HepG2 (cell line): ENCODE measurements around the gene HMGCLL1. TPM values are rescaled to one million over a fixed set of nuclear protein-coding genes. Genes with fewer than 3 reads are reported as not detected.

Experiments used
- ATAC-seq: fragments of 200-7000 bp; cut with Tn5 transposase; 3 replicates; pipeline ENCODE4 v1.9.1; 2020; ENCODE audit warnings: mild to moderate bottlenecking, moderate library complexity
- BruUV-seq: library from RNA; stranded (reverse); fragments of 400-500 nt; replicated peaks from 2 replicates; lab custom pipeline; 2021; lab: Mats Ljungman, UMichigan
- CTCF ChIA-PET: fragments of 300-600 bp; formaldehyde crosslinking; extraction: SDS; loops from one replicate; lab custom pipeline; 2021; ENCODE audit warnings: low total read pairs, inconsistent platforms, low intra/inter-chr PET ratio; lab: Yijun Ruan, JAX
- POLR2A ChIA-PET: fragments of 350-600 bp; sonication (Branson Sonifier 250); formaldehyde crosslinking; loops from one replicate; lab custom pipeline; 2020; ENCODE audit warnings: antibody characterized with exemption, inconsistent platforms; lab: Yijun Ruan, JAX
- DNase-seq: peaks from one replicate; pipeline ENCODE4 v3.0.0-alpha.2; 2015; ENCODE audit warnings: low spot score
- FAIRE-seq: peaks from 3 replicates; lab custom pipeline; 2011; peaks lifted over from hg19 to GRCh38; lab: Jason Lieb, UNC
- H2AFZ ChIP-seq: one replicate; pipeline ENCODE4 v1.6.1; 2011; ENCODE audit warnings: low read length, inconsistent platforms
- H3K27ac ChIP-seq: fragments of 300-600 bp; 3 replicates; pipeline ENCODE4 v1.8.0; 2011; ENCODE audit warnings: mixed run types, mild to moderate bottlenecking, mixed read lengths, low read length, inconsistent platforms; ENCODE audit not compliant: insufficient read depth; ENCODE audit errors: extremely low read length
- H3K27me3 ChIP-seq, 2 experiments: fragments of 200-600 bp in 1 of 2; 2 replicates in 1 of 2; 3 replicates in 1 of 2; pipeline versions ENCODE4 v1.6.0 to v1.8.0; 2011; ENCODE audit warnings: low read length in 2 of 2, mild to moderate bottlenecking in 2 of 2, moderate library complexity in 2 of 2, inconsistent platforms in 1 of 2; ENCODE audit not compliant: insufficient read depth in 2 of 2, control insufficient read depth in 1 of 2
- H3K36me3 ChIP-seq, 2 experiments: fragments of 200-600 bp in 1 of 2; replicated peaks in 1 of 2; 2 replicates in 1 of 2; 3 replicates in 1 of 2; pipeline versions ENCODE4 v1.5.1 to v1.8.0; 2011; ENCODE audit warnings: low read length in 2 of 2, inconsistent platforms in 1 of 2; ENCODE audit not compliant: insufficient read depth in 2 of 2, control insufficient read depth in 1 of 2
- H3K4me1 ChIP-seq: 2 replicates; pipeline ENCODE4 v1.5.1; 2012; ENCODE audit warnings: low read length, inconsistent platforms; ENCODE audit not compliant: insufficient read depth
- H3K4me2 ChIP-seq: 2 replicates; pipeline ENCODE4 v1.6.0; 2011; ENCODE audit warnings: low read depth, low read length, inconsistent platforms
- H3K4me3 ChIP-seq, 3 experiments: fragments of 200-600 bp in 1 of 3; sonication (generic), shearing (Covaris generic) in 1 of 3; replicated peaks in 1 of 3; 2 replicates each; pipeline ENCODE4 v1.5.1; 2011 to 2016; ENCODE audit warnings: low read length in 3 of 3, inconsistent platforms in 2 of 3, low read depth in 2 of 3, mild to moderate bottlenecking in 2 of 3, control low read depth in 1 of 3, mixed read lengths in 1 of 3; ENCODE audit not compliant: insufficient read depth in 1 of 3
- H3K79me2 ChIP-seq: one replicate; pipeline ENCODE4 v1.6.1; 2011; ENCODE audit warnings: low read length, inconsistent platforms; ENCODE audit not compliant: insufficient read depth
- H3K9ac ChIP-seq: 2 replicates; pipeline ENCODE4 v1.6.0; 2011; ENCODE audit warnings: mild to moderate bottlenecking, low read depth, low read length, inconsistent platforms; ENCODE audit not compliant: insufficient read depth
- H3K9me3 ChIP-seq: 2 replicates; pipeline ENCODE4 v1.5.1; 2012; ENCODE audit warnings: mild to moderate bottlenecking, low read length
- H4K20me1 ChIP-seq: 2 replicates; pipeline ENCODE4 v1.6.0; 2011; ENCODE audit warnings: inconsistent platforms, mild to moderate bottlenecking, low read length, moderate library complexity; ENCODE audit not compliant: insufficient read depth
- GABPB1 ChIP-seq: IDR thresholded peaks from 2 replicates; pipeline ENCODE4 v1.6.1; 2016; ENCODE audit warnings: mild to moderate bottlenecking, missing genetic modification reagents, moderate library complexity, missing compliant biosample characterization
- HINFP ChIP-seq: sonication (generic); formaldehyde crosslinking; IDR thresholded peaks from 2 replicates; pipeline ENCODE4 v1.4.0; 2020; ENCODE audit warnings: low read depth, mild to moderate bottlenecking, missing genetic modification reagents
- MAFF ChIP-seq: IDR thresholded peaks from 2 replicates; pipeline ENCODE4 v1.6.1; 2011; ENCODE audit warnings: low read depth, low read length, improper control_type of control experiment
- MAFK ChIP-seq, 2 experiments: IDR thresholded peaks in 1 of 2; conservative IDR thresholded peaks in 1 of 2; 2 replicates each; pipeline ENCODE4 v1.6.1; 2011; ENCODE audit warnings: improper control_type of control experiment in 2 of 2, low read length in 2 of 2
- NR1H2 ChIP-seq: sonication (generic); formaldehyde crosslinking; IDR thresholded peaks from 2 replicates; pipeline ENCODE4 v1.8.1; 2022; ENCODE audit warnings: low read depth, missing genetic modification reagents, borderline replicate concordance
- TBX2 ChIP-seq: sonication (generic); formaldehyde crosslinking; IDR thresholded peaks from 2 replicates; pipeline ENCODE4 v1.5.0; 2020; ENCODE audit warnings: missing genetic modification reagents, mild to moderate bottlenecking, borderline replicate concordance
- TRIM24 ChIP-seq: sonication (generic); formaldehyde crosslinking; IDR thresholded peaks from 2 replicates; pipeline ENCODE4 v1.8.0; 2022; ENCODE audit warnings: mild to moderate bottlenecking, missing genetic modification reagents
- USF2 ChIP-seq, 2 experiments: sonication (generic) in 1 of 2; formaldehyde crosslinking in 1 of 2; IDR thresholded peaks; 2 replicates each; pipeline versions ENCODE4 v1.5.1 to v1.6.1; 2011 to 2020; ENCODE audit warnings: borderline replicate concordance in 1 of 2, low read depth in 1 of 2, low read length in 1 of 2, mild to moderate bottlenecking in 1 of 2, missing genetic modification reagents in 1 of 2, moderate library complexity in 1 of 2
- ZFP36L1 ChIP-seq: sonication (generic); formaldehyde crosslinking; IDR thresholded peaks from 2 replicates; pipeline ENCODE4 v1.8.0; 2022; ENCODE audit warnings: mild to moderate bottlenecking, missing genetic modification reagents, moderate library complexity
- ZMYM3 ChIP-seq: sonication (generic); formaldehyde crosslinking; IDR thresholded peaks from 2 replicates; pipeline ENCODE4 v1.5.1; 2020; ENCODE audit warnings: mild to moderate bottlenecking, missing genetic modification reagents
- ZNF20 ChIP-seq: sonication (generic); formaldehyde crosslinking; IDR thresholded peaks from 2 replicates; pipeline ENCODE4 v1.4.0; 2020; ENCODE audit warnings: mild to moderate bottlenecking, moderate library complexity, missing genetic modification reagents
- ZNF577 ChIP-seq: sonication (generic); formaldehyde crosslinking; IDR thresholded peaks from 2 replicates; pipeline ENCODE4 v1.4.0; 2020; ENCODE audit warnings: mild to moderate bottlenecking, low read depth, missing genetic modification reagents, borderline replicate concordance
- ZNF670 ChIP-seq: sonication (generic); formaldehyde crosslinking; IDR thresholded peaks from 2 replicates; pipeline ENCODE4 v1.8.0; 2022; ENCODE audit warnings: mild to moderate bottlenecking, missing genetic modification reagents, borderline replicate concordance
- ZNF678 ChIP-seq: sonication (generic); formaldehyde crosslinking; IDR thresholded peaks from 2 replicates; pipeline ENCODE4 v1.4.0; 2020; ENCODE audit warnings: mild to moderate bottlenecking, missing genetic modification reagents
- WGBS: methylation state at CpG from one replicate; pipeline ENCODE4 v1.1.6; 2017; ENCODE audit warnings: low lambda C conversion rate; 5-methylcytosine and 5-hydroxymethylcytosine counted together
- in situ Hi-C: cut with HindIII; loops from 2 replicates; pipeline ENCODE4 v1.10.0; 2017; ENCODE audit warnings: low pct_unique_long_range_greater_than_20kb; ENCODE audit not compliant: extremely low pct_ligation_motif_present
- intact Hi-C: fragments of 100-400 bp; cut with micrococcal nuclease; formaldehyde crosslinking; loops from one replicate; pipeline ENCODE4 v1.10.0; 2022; ENCODE audit not compliant: unreplicated experiment
- polyA plus RNA-seq, 8 experiments: library from polyadenylated mRNA; depleted of rRNA in 3 of 8; stranded (reverse) in 7 of 8; unstranded in 1 of 8; fragments of >200 nt; fragmentation: Illumina TruSeq in 4 of 8; extraction: Trizol in 4 of 8; gene quantifications; 2 replicates each; pipeline versions ENCODE4 v1.2.1 to v1.2.3, GENCODE V29; 2011 to 2016; ENCODE audit warnings: low read depth in 4 of 8, missing spikeins in 1 of 8, mixed read lengths in 1 of 8; ENCODE audit not compliant: insufficient read depth in 1 of 8
- total RNA-seq, 5 experiments: library from RNA; depleted of rRNA; stranded (reverse); fragments of >200 nt; fragmentation: Illumina TruSeq; extraction: Trizol; gene quantifications; 2 replicates each; pipeline ENCODE4 v1.2.3, GENCODE V29; 2016; ENCODE audit warnings: low read depth in 1 of 5

The HMGCLL1 gene
- total and polyA plus RNA-seq, 2 of the 13 experiments (the other 11 are each of a cell fraction or from before 2014, with no cell fraction given): not detected

- FAIRE-seq: no peak
- H3K27me3 ChIP-seq: no peaks in the 10 kb centered on the region
- H4K20me1 ChIP-seq: no peaks in the 10 kb centered on the region
- no peaks in the 10 kb centered on the region for H3K4me1 ChIP-seq
- no peak overlapping the region for H2AFZ ChIP-seq
- 5% methylated on average over 5 of the region's 5 CpGs for WGBS
- no TSS peak for BruUV-seq
- ChIA-PET POLR2A (no interaction called here), CTCF (no interaction called here)
- no peak overlapping the region for H3K27ac ChIP-seq
- no peak for DNase-seq
- H3K36me3 ChIP-seq: no peaks in the 10 kb centered on the region
- no peak overlapping the region for H3K9ac ChIP-seq
- no peaks in the 10 kb centered on the region for H3K9me3 ChIP-seq
- no peak for TF ChIP-seq USF2 (IDR thresholded peaks at IDR 0.05; ENCODE audit: low read depth, low read length)
- no peak for TF ChIP-seq USF2 (CRISPR knock-in tag; IDR thresholded peaks at IDR 0.05; ENCODE audit: borderline replicate concordance)
- TF ChIP-seq HINFP (CRISPR knock-in tag): no peak
- TF ChIP-seq MAFF: peak; percentile 98
- no peak for TF ChIP-seq NR1H2
- TF ChIP-seq ZFP36L1 (CRISPR knock-in tag): no peak
- TF ChIP-seq MAFK (conservative IDR thresholded peaks at IDR 0.05 in 1 of 2, IDR thresholded peaks at IDR 0.05 in 1 of 2; ENCODE audit: low read length in 2 of 2): peak; percentile 97 to 99
- TF ChIP-seq TRIM24 (CRISPR knock-in tag): no peak
- TF ChIP-seq ZNF577 (CRISPR knock-in tag): no peak
- no peak for TF ChIP-seq ZNF670 (CRISPR knock-in tag)
- no peak for TF ChIP-seq ZMYM3
- no peak for TF ChIP-seq GABPB1 (CRISPR knock-in tag)
- no peak for TF ChIP-seq TBX2 (CRISPR knock-in tag)
- TF ChIP-seq ZNF678 (CRISPR knock-in tag): no peak
- no peak for TF ChIP-seq ZNF20 (CRISPR knock-in tag)
- H3K4me3 ChIP-seq: no peak overlapping the region
- ATAC-seq: no peak
- in situ Hi-C loops: no loop called here
- no peaks in the 10 kb centered on the region for H3K79me2 ChIP-seq
- intact Hi-C loops: no loop called here
- H3K4me2 ChIP-seq: no peak overlapping the region
Observed at GRCh38 chr6:55511122-55511800, 67.7 kb downstream of the HMGCLL1 start.
